Esophagus (tissue), 2 donors: ENCODE data around the gene PXN. TPM values are rescaled to one million over a fixed set of nuclear protein-coding genes. Genes with fewer than 3 reads are reported as not detected.
"Not testable (repeated sequence)": the region's sequence is repeated elsewhere in the genome, so short reads cannot be mapped to it uniquely, and the experiment has no call there.

Experiments used
- H3K27ac ChIP-seq, 2 donors: one replicate each; pipeline ENCODE4 v1.5.1; 2013; ENCODE audit warnings: low read depth in 2 of 2, mild to moderate bottlenecking in 2 of 2, inconsistent platforms in 1 of 2, low read length in 1 of 2, moderate library complexity in 1 of 2
- H3K27me3 ChIP-seq, 2 donors: one replicate each; pipeline ENCODE4 v1.6.1; 2013; ENCODE audit warnings: low read length in 2 of 2, control low read depth in 1 of 2, mild to moderate bottlenecking in 1 of 2; ENCODE audit not compliant: insufficient read depth in 2 of 2, control insufficient read depth in 1 of 2
- H3K36me3 ChIP-seq, 2 donors: one replicate each; pipeline ENCODE4 v1.6.1; 2013; ENCODE audit warnings: low read length in 1 of 2; ENCODE audit not compliant: control insufficient read depth in 2 of 2, insufficient read depth in 2 of 2
- H3K4me1 ChIP-seq, 2 donors: one replicate each; pipeline ENCODE4 v1.6.1; 2013; ENCODE audit warnings: low read length in 1 of 2; ENCODE audit not compliant: control insufficient read depth in 2 of 2, insufficient read depth in 2 of 2
- H3K4me3 ChIP-seq, 2 donors: one replicate each; pipeline ENCODE4 v1.5.1; 2013; ENCODE audit warnings: low read length in 2 of 2, mild to moderate bottlenecking in 2 of 2, low read depth in 1 of 2, moderate library complexity in 1 of 2
- H3K9me3 ChIP-seq, 2 donors: one replicate each; pipeline ENCODE4 v1.6.1; 2013; ENCODE audit warnings: mild to moderate bottlenecking in 2 of 2, low read depth in 1 of 2, low read length in 1 of 2, moderate library complexity in 1 of 2; ENCODE audit not compliant: control insufficient read depth in 2 of 2, insufficient read depth in 1 of 2
- WGBS, 2 donors: extraction: QIAGEN DNeasy Blood & Tissue Kit; methylation state at CpG; one replicate each; pipeline ENCODE4 v1.1.7; 2013; 5-methylcytosine and 5-hydroxymethylcytosine counted together
- polyA plus RNA-seq, 2 donors: library from polyadenylated mRNA; stranded (reverse); fragments of 200-250 nt; gene quantifications; one replicate each; pipeline ENCODE4 v1.2.3, GENCODE V29; 2013
- donor health status: healthy with polysubstance abuse.
- donor health status: Bipolar disorder and iron deficiency.

The PXN gene
- polyA plus RNA-seq, 2 donors, result 17.3 to 32.1 TPM

- Histone ChIP-seq H3K4me1 (peaks cover 7 to 17% of the 10 kb centered on the region in 2 donors), H3K9me3 (no peaks in the 10 kb centered on the region), H3K27me3 (no peaks in the 10 kb centered on the region), H3K27ac (no peak overlapping the region), H3K36me3 (peaks cover 9 to 42% of the 10 kb centered on the region in 2 donors), H3K4me3 (no peak overlapping the region)
- 74 to 78% methylated on average over 10 of the region's 10 CpGs for WGBS, 2 donors
Observed at GRCh38 chr12:120220838-120221575, 44.5 kb downstream of the PXN start.

GRCh38 chr12:120218680-120219606 lies 46.6 kb downstream of the PXN start:
- WGBS, 2 donors, result 84% methylated on average over 19 of the region's 19 CpGs
- H3K9me3 ChIP-seq, result no peaks in the 10 kb centered on the region
- no peak overlapping the region for H3K27ac ChIP-seq
- H3K36me3 ChIP-seq, result peaks cover 19 to 57% of the 10 kb centered on the region in 2 donors
- H3K4me3 ChIP-seq, result no peak overlapping the region
- H3K4me1 ChIP-seq, result no peaks in the 10 kb centered on the region
- no peaks in the 10 kb centered on the region for H3K27me3 ChIP-seq

- H3K27me3 ChIP-seq, result no peaks in the 10 kb centered on the region
- 86 to 88% methylated on average over 32 of the region's 32 CpGs for WGBS, 2 donors
- peaks cover 22 to 55% of the 10 kb centered on the region in 2 donors for H3K36me3 ChIP-seq
- H3K9me3 ChIP-seq, result no peaks in the 10 kb centered on the region
- H3K4me1 ChIP-seq, result no peaks in the 10 kb centered on the region
- H3K4me3 ChIP-seq, result no peak overlapping the region
- no peak overlapping the region for H3K27ac ChIP-seq
Observed at GRCh38 chr12:120216742-120217605, 48.6 kb downstream of the PXN start.

- H3K27me3 ChIP-seq, result no peaks in the 10 kb centered on the region
- peaks cover 19 to 50% of the 10 kb centered on the region in 2 donors for H3K36me3 ChIP-seq
- no peak overlapping the region for H3K27ac ChIP-seq
- H3K9me3 ChIP-seq, result no peaks in the 10 kb centered on the region
- no peak overlapping the region for H3K4me3 ChIP-seq
- H3K4me1 ChIP-seq, result no peaks in the 10 kb centered on the region
- WGBS, 2 donors, result 83 to 85% methylated on average over 21 to 23 of the region's 23 CpGs
Observed at GRCh38 chr12:120215766-120216735, 49.5 kb downstream of the PXN start.

DNA sequence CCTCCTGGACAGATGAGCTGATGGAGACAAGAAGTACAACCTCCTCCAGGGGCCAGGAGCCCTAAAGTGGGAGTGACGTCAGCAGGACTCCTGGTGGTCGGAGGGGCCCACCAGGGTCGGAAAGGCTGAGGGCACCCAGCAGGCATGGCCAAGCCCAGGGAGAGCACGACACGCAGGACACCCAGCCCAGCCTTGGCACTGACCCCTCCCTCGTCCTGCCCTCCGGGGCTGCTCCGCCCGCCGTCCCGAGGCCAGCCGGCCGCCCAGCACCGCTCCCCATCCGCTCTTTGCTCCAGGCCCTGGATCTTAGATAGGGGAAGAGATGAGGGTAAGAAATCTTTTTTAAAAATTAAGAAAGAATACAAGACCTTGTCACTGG lies 50.2 kb downstream of the PXN start:
- H3K4me3 ChIP-seq, result no peak overlapping the region
- H3K27me3 ChIP-seq, result no peaks in the 10 kb centered on the region
- no peaks in the 10 kb centered on the region for H3K9me3 ChIP-seq
- no peak overlapping the region for H3K27ac ChIP-seq
- H3K36me3 ChIP-seq, result peaks cover 19 to 50% of the 10 kb centered on the region in 2 donors
- no peaks in the 10 kb centered on the region for H3K4me1 ChIP-seq
- 84 to 89% methylated on average over 15 of the region's 15 CpGs for WGBS, 2 donors

DNA sequence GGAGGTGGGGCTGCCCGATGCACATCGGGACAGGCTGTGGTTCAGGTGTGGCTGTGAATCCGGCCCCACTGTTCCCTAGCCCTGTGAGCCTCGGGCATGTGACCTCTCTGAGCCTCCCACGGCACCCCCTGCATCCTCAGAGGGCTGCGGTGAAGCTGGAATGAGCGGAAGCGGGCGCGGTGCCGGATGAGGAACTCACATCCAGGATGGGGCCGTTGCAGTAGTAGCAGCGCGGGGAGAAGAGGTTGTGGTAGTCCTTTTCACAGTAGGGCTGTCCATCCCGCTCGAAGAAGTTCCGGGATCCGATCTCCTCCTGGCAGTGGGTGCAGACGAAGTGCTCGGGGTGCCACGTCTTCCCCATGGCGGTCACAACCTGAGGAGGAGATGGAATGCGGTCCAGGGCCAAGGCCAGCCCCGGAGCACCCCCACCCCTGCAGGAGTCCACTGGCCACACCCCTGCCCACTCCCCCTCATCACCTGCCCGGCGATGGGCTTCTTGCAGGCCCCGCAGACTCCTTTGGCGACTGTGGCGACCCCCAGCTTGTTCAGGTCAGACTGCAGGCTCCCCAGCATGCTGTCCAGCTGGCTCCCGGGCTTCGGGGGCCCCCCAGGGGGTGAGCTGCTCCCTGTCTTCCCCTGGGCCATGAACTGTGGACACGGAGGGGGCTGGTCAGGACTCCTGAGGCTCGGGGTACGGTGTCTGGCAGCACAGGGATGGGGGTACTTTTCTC lies 50.7 kb downstream of the PXN start:
- no peak overlapping the region for H3K27ac ChIP-seq
- no peaks in the 10 kb centered on the region for H3K9me3 ChIP-seq
- no peak overlapping the region for H3K4me3 ChIP-seq
- H3K4me1 ChIP-seq, result peaks cover 0 to under 1% of the 10 kb centered on the region in 2 donors
- no peaks in the 10 kb centered on the region for H3K27me3 ChIP-seq
- peaks cover 18 to 53% of the 10 kb centered on the region in 2 donors for H3K36me3 ChIP-seq
- WGBS, 2 donors, result 90 to 92% methylated on average over 34 of the region's 34 CpGs

DNA sequence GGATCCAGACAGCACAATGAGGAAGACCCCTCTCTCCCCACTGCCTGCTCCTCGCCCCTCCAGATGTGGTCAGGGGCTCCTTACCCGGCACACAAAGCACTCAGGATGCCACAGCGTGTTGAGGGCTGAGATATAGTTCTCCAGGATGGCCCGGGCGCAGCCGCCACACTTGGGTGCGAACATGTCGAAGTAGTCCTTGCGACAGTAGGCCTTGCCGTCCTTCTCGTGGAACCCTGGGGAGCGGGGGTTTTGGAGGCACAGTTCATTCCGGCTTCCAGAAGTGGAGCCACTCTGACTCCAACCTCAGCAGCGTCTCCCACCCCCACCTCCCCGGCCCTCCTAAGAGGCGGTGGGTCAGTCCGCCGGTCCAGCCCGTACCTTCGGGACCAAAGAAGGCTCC lies 51.8 kb downstream of the PXN start:
- no peak overlapping the region for H3K4me3 ChIP-seq
- WGBS, 2 donors, result 94% methylated on average over 20 of the region's 20 CpGs
- peaks cover 0 to 2% of the 10 kb centered on the region in 2 donors for H3K4me1 ChIP-seq
- H3K9me3 ChIP-seq, result no peaks in the 10 kb centered on the region
- H3K36me3 ChIP-seq, result peaks cover 14 to 43% of the 10 kb centered on the region in 2 donors
- H3K27ac ChIP-seq, result no peak overlapping the region
- no peaks in the 10 kb centered on the region for H3K27me3 ChIP-seq

DNA sequence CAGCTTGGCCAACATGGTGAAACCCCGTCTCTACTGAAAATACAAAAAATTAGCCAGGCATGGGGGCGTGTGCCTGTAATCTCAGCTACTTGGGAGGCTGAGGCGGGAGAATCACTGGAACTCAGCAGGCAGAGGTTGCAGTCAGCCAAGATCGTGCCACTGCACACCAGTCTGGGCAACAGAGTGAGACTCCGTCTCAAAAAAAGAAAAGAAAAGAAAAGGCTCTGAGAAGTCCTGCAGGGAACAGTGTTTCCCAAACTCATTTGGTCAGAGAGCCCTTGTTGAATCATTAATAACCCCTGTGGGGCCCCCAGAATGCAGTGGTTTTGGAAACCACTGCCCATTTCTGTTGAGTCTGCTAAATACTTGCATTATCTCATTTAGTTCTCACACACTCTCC lies 52.3 kb downstream of the PXN start:
- H3K4me3 ChIP-seq, H3K27me3 ChIP-seq, H3K9me3 ChIP-seq, H3K27ac ChIP-seq, H3K4me1 ChIP-seq: not testable (repeated sequence)
- 88 to 89% methylated on average over 5 of the region's 5 CpGs for WGBS, 2 donors
- H3K36me3 ChIP-seq, result peaks cover 14 to 41% of the 10 kb centered on the region in 2 donors
